Activated T-helper 17 cell treated with anti-CD3 and anti-CD28 coated beads, Interleukin-2, amount 50 U/mL, for 72 hours (primary cell): Measurements from ENCODE around the gene SLC14A1. TPM values are rescaled to one million over a fixed set of nuclear protein-coding genes. Genes with fewer than 3 reads are reported as not detected.
"Not testable (repeated sequence)": the region's sequence is repeated elsewhere in the genome, so short reads cannot be mapped to it uniquely, and the experiment has no call there.

ENCODE experiments used
- ATAC-seq: fragments of 150-1000 bp; cut with Tn5 transposase; replicated peaks from 2 replicates; pipeline ENCODE4 v1.10.0; 2021; ENCODE audit warnings: mild to moderate bottlenecking, moderate library complexity
- H3K27ac Mint-ChIP-seq: one replicate; pipeline ENCODE4 v1.8.0; 2022; ENCODE audit warnings: mixed read lengths
- H3K27me3 Mint-ChIP-seq: one replicate; pipeline ENCODE4 v1.8.0; 2022; ENCODE audit warnings: mixed read lengths
- H3K36me3 Mint-ChIP-seq: one replicate; pipeline ENCODE4 v1.8.0; 2022; ENCODE audit warnings: low read depth, mild to moderate bottlenecking, mixed read lengths
- H3K4me1 Mint-ChIP-seq: one replicate; pipeline ENCODE4 v1.8.0; 2022; ENCODE audit warnings: mixed read lengths
- H3K4me3 Mint-ChIP-seq: one replicate; pipeline ENCODE4 v1.8.0; 2022; ENCODE audit warnings: mild to moderate bottlenecking, mixed read lengths
- H3K9me3 Mint-ChIP-seq: one replicate; pipeline ENCODE4 v1.8.0; 2022; ENCODE audit warnings: mixed read lengths
- total RNA-seq, 2 donors: library from RNA; stranded (reverse); gene quantifications; one replicate each; pipeline ENCODE4 v1.2.3, GENCODE V29; 2022

SLC14A1 gene
- total RNA-seq, 2 donors from 2014 or later, result 0.17 to 1.1 TPM

DNA sequence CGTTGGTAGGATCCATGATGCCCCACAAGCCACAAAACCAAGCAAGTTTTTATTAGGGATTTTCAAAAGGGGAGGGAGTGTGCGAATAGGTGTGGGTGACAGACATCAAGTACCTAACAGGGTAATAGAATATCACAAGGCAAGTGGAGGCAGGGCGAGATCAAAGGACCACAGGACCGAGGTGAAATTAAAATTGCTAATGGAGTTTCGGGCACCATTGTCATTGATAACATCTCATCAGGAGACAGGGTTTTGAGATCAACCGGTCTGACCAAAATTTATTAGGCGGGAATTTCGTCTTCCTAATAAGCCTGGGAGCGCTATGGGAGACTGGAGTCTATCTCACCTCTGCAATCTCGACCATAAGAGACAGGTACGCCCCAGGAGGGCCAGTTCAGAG lies 33.7 kb downstream of the SLC14A1 start:
- Mint-ChIP-seq H3K4me1 (peaks cover 11% of the 10 kb centered on the region), H3K27me3 (peaks cover 26% of the 10 kb centered on the region)
- H3K9me3 Mint-ChIP-seq, H3K4me3 Mint-ChIP-seq, H3K36me3 Mint-ChIP-seq, H3K27ac Mint-ChIP-seq, ATAC-seq: not testable (repeated sequence)

- ATAC-seq, result no peak
- Mint-ChIP-seq H3K4me3 (no peak overlapping the region), H3K36me3 (no peaks in the 10 kb centered on the region), H3K9me3 (no peaks in the 10 kb centered on the region), H3K4me1 (peaks cover 5% of the 10 kb centered on the region), H3K27ac (no peak overlapping the region), H3K27me3 (peaks cover 9% of the 10 kb centered on the region)
Observed at GRCh38 chr18:45760462-45761036, 36.6 kb downstream of the SLC14A1 start.

GRCh38 chr18:45761512-45762114 lies 37.6 kb downstream of the SLC14A1 start:
- Mint-ChIP-seq H3K27me3 (peaks cover 9% of the 10 kb centered on the region), H3K4me3 (no peak overlapping the region), H3K9me3 (no peaks in the 10 kb centered on the region), H3K27ac (no peak overlapping the region), H3K36me3 (no peaks in the 10 kb centered on the region), H3K4me1 (peaks cover 5% of the 10 kb centered on the region)
- no peak for ATAC-seq

GRCh38 chr18:45764000-45764686 lies 40.2 kb downstream of the SLC14A1 start:
- Mint-ChIP-seq H3K4me3 (no peak overlapping the region), H3K4me1 (peaks cover 5% of the 10 kb centered on the region), H3K27ac (no peak overlapping the region), H3K36me3 (no peaks in the 10 kb centered on the region), H3K27me3 (peaks cover 4% of the 10 kb centered on the region), H3K9me3 (no peaks in the 10 kb centered on the region)
- no peak for ATAC-seq

DNA sequence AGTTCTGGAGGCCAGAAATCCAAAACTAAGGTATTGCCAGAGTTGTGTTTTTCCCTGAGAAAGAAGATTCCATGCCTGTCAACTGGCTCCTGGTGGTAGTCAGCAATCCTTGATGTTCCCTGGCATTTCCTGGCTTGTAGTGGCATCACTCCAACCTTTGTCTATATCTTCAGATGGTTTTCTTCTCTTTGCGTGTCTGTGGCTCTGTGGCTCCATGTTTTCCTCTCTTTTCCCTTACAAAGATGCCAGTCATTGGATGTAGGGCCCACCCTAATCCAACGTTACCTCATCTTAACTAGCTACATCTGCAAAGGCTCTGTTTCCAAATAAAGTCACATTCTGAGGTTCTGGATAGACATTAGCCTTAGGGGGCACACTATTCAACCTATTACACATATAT lies 41.8 kb downstream of the SLC14A1 start:
- no peaks in the 10 kb centered on the region for H3K9me3 Mint-ChIP-seq
- H3K27me3 Mint-ChIP-seq, result no peaks in the 10 kb centered on the region
- H3K4me1 Mint-ChIP-seq, result peaks cover 3% of the 10 kb centered on the region
- no peak overlapping the region for H3K27ac Mint-ChIP-seq
- no peak overlapping the region for H3K4me3 Mint-ChIP-seq
- H3K36me3 Mint-ChIP-seq, result no peaks in the 10 kb centered on the region
- ATAC-seq, result no peak

DNA sequence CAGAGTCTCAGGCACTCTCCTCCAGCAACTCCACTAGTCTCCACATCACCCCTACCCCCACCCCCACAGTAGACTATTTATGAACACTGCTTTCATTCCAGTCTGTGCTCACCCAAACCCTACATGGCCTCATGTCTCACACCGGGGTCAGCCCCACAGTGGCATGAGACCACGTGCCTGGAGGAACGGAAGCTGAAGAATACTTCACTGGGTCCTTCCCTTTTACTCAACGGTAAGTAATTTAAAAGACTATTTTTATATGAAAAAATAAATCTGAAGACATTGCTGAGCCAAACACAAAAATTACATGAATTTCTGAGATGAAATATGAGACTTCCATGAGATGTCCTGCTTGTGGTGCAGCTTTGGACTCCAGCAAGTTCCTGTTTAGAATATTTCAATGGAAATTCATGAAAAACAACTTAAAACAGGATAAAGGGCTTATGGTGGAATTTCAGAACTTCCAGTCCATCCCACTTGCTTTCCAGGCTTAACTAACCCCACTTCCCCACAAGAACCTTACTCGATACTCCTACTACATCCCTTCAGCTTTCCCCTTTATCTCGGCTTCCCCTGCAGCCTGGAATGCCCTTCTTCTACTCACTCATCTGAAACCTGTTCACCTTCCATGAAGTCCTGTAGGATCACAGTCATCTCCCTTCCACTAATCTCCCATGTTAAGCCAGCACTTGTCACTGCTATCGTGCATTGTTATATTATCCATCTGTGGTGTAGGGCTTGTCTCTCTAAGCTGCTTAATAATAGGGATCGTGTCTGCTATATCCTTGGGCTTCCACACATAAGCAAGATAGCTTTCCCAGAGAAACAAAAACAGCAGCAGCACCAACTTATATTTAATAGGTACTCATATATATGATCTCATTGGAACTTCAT lies 47.9 kb downstream of the SLC14A1 start:
- Mint-ChIP-seq H3K27ac (no peak overlapping the region), H3K36me3 (no peaks in the 10 kb centered on the region), H3K4me3 (no peak overlapping the region), H3K9me3 (no peaks in the 10 kb centered on the region), H3K27me3 (no peaks in the 10 kb centered on the region), H3K4me1 (peaks cover 18% of the 10 kb centered on the region)
- no peak for ATAC-seq

DNA sequence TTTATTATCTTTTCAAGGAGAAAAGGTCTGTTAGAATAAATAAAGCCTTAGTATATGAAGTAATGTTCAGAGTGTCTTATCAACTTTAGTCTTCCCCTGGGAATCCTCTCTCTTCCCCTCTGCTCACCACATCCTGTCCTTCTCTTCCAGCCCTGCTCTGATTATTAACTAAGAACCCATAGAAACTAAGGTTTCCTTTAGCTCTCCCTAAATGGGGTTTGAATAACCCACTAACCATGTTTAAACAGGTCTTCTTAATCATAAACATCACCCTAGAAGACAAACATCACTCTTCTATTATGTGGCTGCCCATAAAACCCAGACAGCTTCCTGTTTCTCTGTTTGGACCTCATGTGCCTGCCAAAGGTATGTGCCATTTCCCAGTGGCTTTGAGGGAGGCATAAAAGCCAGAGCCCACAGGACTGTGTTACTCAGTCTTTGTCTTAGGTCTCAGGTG lies 50.1 kb downstream of the SLC14A1 start:
- Mint-ChIP-seq H3K27me3 (no peaks in the 10 kb centered on the region), H3K27ac (no peak overlapping the region), H3K4me3 (peak overlapping the region; percentile 64), H3K4me1 (peaks cover 18% of the 10 kb centered on the region), H3K36me3 (no peaks in the 10 kb centered on the region), H3K9me3 (no peaks in the 10 kb centered on the region)
- peak; percentile 80 for ATAC-seq

DNA sequence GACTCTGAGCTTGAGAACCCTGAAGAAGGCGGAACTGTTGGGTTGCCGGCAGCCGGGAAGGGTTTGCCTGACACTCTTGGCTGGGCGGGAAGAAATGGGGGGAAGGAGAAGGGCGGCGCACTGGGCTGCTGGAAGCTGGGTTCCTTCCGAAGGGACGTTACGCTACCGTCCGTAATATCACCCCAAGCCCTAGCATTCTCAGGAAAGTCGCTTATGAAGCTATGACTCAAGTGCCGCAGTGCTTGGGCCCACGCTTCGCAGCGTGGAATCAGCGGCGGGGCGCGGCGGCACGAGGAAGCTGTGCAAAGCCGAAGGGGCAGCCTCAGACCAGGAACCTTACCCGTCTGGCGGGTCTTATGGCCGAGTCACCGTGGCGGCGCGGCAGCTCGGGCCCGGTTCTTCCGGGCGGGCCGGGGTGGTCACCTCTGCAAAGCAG lies 51.3 kb downstream of the SLC14A1 start:
- Mint-ChIP-seq H3K27ac (no peak overlapping the region), H3K27me3 (no peaks in the 10 kb centered on the region), H3K4me1 (peaks cover 15% of the 10 kb centered on the region), H3K9me3 (no peaks in the 10 kb centered on the region), H3K4me3 (peak overlapping the region; percentile 64), H3K36me3 (no peaks in the 10 kb centered on the region)
- ATAC-seq, result peak; percentile 71

- H3K27me3 Mint-ChIP-seq, result no peaks in the 10 kb centered on the region
- peak overlapping the region; percentile 64 for H3K4me3 Mint-ChIP-seq
- no peaks in the 10 kb centered on the region for H3K36me3 Mint-ChIP-seq
- ATAC-seq, result no peak
- H3K27ac Mint-ChIP-seq, result no peak overlapping the region
- no peaks in the 10 kb centered on the region for H3K9me3 Mint-ChIP-seq
- H3K4me1 Mint-ChIP-seq, result peaks cover 15% of the 10 kb centered on the region
Observed at GRCh38 chr18:45775743-45776142, 51.8 kb downstream of the SLC14A1 start.

DNA sequence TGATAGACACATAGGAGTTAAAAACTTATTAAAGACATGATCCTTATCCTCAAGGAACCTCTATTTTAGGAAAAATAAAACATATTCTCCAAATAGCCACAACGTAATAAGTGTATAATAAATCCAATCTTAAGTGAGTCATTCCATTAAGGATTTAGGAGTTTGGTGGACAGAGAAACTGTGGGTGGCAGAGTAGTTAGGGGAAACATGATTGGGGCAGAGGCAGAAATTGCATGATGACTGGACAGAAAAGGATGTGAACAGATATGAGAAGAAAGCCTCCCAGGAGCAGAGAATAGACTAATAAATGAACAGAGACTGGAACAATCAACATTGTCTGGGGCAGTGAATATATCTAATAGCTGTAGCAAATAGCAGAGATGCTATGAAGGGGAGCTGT lies 53.4 kb downstream of the SLC14A1 start:
- H3K4me3 Mint-ChIP-seq, result no peak overlapping the region
- H3K27ac Mint-ChIP-seq, result no peak overlapping the region
- no peaks in the 10 kb centered on the region for H3K36me3 Mint-ChIP-seq
- H3K4me1 Mint-ChIP-seq, result peaks cover 15% of the 10 kb centered on the region
- H3K27me3 Mint-ChIP-seq, result peaks cover 3% of the 10 kb centered on the region
- no peaks in the 10 kb centered on the region for H3K9me3 Mint-ChIP-seq
- ATAC-seq, result no peak

DNA sequence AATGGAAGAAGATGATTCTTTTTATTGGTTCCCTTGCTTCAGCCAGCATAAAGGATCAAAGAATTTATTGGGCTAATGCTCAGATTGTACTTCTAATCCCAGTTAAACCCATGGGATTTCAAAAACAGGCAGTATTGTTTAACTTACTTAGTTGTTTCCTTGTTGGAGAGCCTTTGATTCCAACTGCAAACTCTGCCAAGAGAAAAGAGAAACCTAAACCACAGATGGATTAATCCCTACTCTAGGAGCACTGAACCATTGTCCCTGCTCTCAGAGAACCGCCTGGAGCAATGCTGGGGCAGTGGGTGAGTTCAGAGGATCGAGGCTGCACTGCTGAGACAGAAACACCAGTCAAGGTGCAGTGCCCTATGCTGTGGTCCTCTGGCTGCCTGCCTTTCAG lies 56.6 kb downstream of the SLC14A1 start:
- no peak for ATAC-seq

GRCh38 chr18:45782662-45783061 lies 58.7 kb downstream of the SLC14A1 start:
- Mint-ChIP-seq H3K4me3 (no peak overlapping the region), H3K4me1 (no peaks in the 10 kb centered on the region), H3K36me3 (no peaks in the 10 kb centered on the region), H3K9me3 (no peaks in the 10 kb centered on the region), H3K27me3 (peaks cover 7% of the 10 kb centered on the region), H3K27ac (no peak overlapping the region)
- ATAC-seq, result no peak

More for the DNA sequence above, 56.6 kb downstream of the SLC14A1 start:
- Mint-ChIP-seq H3K36me3 (no peaks in the 10 kb centered on the region), H3K27me3 (peaks cover 7% of the 10 kb centered on the region), H3K4me3 (no peak overlapping the region), H3K27ac (no peak overlapping the region), H3K4me1 (no peaks in the 10 kb centered on the region), H3K9me3 (no peaks in the 10 kb centered on the region)

DNA sequence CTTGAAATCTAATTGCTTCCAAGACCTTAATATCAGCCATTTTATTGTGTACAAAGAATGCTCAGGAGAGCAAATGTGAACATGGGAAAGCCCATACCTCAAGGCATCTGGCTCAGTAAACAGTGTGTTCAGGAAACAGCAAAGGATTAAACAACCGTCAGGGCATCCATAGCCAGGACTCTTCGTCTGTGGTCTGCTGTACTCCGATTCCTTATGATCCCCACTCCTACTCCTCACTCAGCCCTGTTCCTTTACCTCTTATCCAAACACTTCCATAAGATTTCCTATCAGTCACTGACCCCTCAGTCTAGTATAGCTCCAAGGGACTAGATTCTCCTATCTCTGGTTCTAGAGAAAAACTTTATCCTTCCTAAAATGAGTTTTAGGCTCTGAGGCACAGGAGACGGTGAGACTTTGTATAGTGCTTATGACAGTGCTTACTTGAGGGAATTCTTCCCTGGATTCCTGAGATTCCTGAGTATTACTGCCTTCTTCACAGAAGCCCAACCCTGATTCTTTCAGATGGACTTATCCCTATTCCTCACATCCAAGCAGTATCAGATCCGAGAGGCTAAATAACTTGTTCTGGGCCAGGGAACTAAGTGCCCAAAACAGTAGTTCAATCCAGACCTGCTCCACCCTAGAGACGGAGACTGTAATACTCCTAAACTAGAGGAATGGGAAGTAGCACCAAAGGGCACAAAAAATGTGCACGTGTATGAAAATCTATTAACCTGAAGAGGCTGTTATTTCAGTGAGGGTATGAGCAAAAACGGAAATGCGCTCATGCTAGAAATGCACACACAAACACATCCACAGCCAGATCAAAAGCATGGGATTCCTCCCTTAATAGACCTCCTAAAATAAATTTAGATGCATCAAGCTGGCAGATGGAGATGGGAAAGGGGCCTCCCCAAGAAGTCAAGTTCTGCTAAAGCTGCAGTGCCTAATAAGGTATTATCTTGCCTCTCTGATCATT lies 59.4 kb downstream of the SLC14A1 start:
- no peak for ATAC-seq

More for the DNA sequence above, 59.4 kb downstream of the SLC14A1 start:
- H3K9me3 Mint-ChIP-seq, result no peaks in the 10 kb centered on the region
- no peak overlapping the region for H3K27ac Mint-ChIP-seq
- no peak overlapping the region for H3K4me3 Mint-ChIP-seq
- H3K27me3 Mint-ChIP-seq, result peaks cover 7% of the 10 kb centered on the region
- no peaks in the 10 kb centered on the region for H3K36me3 Mint-ChIP-seq
- no peaks in the 10 kb centered on the region for H3K4me1 Mint-ChIP-seq
